Stimulated activated CD4-positive, alpha-beta T cell treated with anti-CD3 and anti-CD28 coated beads, Interleukin-1b, Interleukin-23, amount 100 ng/mL, for 24 hours (primary cell): Measurements from ENCODE around the gene ODAM.
"Not testable (repeated sequence)": the region's sequence is repeated elsewhere in the genome, so short reads cannot be mapped to it uniquely, and the experiment has no call there.

Experiments used
- DNase-seq, 4 experiments: peaks; one replicate each; pipeline ENCODE4 v3.0.0-alpha.2; 2020; ENCODE audit warnings: low read depth in 4 of 4, low spot score in 1 of 4

Gene ODAM

DNA sequence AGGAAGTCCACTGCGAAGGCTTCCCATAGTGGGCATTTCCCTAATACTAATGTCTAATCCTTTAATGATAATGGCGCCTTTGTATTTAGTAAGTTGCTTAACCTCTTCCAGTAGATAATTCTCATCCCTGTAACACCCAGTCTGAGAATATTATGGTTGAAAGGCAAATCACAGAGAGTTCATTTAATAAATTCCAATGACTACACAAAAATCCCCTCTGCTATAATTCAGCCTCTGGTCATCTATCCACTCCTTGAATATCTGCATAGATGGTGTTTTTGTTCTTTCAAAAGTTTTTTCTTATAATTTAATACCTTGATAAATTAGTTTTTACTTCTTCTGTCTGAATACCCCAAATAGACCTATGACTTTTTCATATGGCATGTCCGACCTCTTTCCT lies 25.9 kb downstream of the ODAM start:
- DNase-seq: not testable (repeated sequence)

DNA sequence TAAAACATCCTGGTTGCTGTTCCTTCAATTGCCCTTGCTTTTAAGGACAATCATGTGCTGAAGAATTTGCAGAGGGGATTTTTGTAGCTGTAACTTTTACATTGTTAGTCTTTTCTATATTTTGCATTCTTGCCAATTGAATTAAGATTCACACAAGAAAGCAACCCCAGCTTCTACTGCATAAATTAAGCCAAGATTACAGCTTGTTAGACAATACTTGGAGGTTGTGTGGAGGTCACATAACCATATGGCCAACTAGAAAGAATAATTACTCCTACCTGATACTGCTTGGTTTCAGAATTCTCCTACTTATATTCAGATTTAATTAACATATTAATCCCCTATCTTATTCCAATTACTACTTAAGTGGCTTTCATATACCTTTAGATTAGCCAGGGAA lies 26.3 kb downstream of the ODAM start:
- DNase-seq: not testable (repeated sequence)

DNA sequence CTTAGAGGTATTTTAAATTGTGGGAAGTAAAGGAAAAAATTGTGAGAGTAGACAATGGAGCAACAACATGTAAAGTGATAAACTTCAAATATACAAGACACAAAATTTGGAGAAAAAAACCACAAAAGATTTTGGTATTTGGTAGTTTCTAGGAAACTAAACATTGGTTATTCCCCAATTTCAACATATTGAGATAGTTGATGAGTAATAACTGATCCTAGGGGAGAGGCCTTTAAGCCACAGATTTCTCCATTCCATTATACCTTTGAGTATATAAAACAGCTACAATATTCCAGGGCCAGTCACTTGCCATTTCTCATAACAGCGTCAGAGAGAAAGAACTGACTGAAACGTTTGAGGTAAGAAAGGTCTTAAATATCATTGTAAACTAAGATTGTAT lies 30.3 kb downstream of the ODAM start, which contains the start of gene FDCSP:
FDCSP (plus strand) TSS at position 301 of the 400 bp plus-strand sequence. CDS start 5,071 bp downstream, outside the sequence.
- no peak for DNase-seq

DNA sequence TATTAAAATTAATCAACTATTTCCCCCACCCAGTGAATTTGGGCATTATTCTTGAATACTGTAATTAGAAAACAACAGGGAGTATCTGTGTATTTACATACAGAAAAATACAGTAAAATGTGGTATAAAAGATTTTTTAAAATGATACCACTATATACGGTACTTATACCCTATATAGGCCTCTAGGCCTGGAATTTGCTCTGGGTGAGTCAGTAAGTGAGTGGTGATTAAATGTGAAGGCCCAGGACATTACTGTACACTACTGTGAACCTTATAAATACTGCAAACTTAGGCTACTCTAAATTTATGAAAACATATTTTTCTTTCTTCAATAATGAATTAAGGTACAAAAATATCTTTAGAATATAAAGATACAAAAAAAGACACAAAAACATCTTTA lies 40.6 kb downstream of the ODAM start:
- no peak for DNase-seq

DNA sequence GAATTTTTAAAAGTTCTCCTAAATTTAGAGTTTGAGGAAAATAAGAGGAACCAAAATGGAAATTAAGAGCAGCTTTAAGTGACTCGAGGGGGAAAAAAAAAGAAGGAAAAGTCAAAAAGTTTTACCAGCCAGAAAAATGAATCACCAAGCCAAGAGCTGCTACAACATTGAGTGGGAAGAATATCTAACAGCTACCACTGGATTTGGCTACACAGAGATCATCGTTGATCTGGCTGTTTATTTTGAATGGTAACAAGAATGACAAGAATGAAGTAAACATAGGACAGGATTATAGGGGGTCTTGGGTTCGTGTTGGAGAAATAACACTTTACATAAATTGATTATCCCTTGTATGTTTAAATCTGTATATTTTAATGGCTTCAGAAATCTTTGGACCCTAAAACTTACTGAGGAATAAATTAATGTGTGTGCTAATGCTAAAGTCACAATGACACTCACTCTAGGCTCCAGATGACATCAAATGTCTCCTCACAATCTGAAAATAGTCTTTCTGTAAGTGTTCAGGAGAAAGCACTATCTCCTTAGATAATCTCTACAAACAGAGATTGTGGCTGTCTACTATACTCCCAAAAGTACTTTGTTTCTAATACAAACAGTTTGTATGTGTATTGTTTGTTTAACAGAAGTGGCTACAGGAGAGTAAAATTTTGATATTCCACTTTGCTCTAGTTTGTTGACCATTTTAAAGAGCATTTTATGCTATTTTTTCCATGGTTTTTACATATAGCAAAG lies 43.8 kb downstream of the ODAM start:
- DNase-seq: no peak

DNA sequence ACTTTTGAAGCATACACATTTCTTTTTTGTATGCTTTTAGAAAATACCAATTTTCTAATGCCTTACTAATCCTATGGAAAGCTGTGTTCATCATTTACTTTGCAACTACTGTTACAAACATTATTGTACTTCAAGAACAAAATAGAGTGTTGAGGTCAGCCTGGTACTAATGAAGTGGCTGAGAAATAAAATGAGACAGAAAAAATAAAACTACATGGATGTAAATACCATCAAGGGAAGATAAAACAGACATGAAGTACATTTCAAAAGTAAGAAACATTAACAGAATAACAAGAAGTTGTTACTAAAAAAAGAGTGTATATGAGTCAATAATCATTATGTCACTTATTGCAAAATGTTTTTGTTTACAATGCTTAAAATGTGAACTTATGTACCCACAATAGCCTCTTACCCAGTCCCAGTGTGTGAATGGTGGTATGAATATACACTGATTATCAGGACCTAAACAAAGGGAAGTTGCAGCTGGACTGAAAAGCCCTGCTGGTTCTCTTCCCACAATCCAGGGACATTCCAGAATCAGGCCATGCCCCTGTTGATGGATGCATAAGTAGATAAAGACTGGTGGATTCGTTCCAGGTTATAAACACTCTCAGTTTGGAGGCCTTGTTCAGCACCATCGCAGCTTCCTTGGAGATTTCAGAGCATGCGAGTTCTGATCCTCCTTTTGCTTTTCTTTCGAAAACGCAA lies 44.5 kb downstream of the ODAM start:
- no peak for DNase-seq

DNA sequence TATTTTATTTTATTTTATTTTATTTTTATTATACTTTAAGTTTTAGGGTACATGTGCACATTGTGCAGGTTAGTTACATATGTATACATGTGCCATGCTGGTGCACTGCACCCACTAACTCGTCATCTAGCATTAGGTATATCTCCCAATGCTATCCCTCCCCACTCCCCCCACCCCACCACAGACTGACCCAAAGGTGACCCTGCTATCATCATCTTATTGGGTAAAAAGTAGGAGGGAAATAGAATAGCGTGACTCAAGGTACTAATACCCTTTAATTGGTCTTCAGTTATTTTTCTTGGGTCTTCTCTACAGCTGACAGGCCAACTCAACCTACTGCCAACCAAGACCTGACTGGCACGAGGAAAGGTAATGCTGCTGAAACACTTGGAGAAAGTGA lies 46.8 kb downstream of the ODAM start, which contains the start of gene CSN3:
CSN3 (plus strand) TSS at position 301 of the 400 bp plus-strand sequence. CDS start 2,223 bp downstream, outside the sequence.
- DNase-seq: not testable (repeated sequence)

DNA sequence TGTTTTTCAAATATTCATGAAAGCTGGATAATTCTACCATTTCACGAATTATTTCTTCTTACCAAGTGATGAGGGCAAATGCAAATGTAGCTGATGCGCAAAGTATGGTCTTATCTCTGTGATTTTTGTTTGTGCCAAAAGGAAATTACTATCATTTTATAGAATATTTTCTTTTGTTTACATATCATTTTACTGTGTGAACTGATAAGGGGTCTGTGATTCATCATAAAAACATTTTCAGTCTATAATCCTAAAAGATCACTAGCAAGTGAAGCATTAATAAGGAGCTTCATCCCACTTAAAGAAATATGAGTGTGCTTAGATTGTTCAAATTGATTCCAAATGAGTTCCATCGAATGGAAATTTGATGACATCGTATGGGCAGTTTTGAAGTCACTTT lies 47.6 kb downstream of the ODAM start:
- DNase-seq: no peak

DNA sequence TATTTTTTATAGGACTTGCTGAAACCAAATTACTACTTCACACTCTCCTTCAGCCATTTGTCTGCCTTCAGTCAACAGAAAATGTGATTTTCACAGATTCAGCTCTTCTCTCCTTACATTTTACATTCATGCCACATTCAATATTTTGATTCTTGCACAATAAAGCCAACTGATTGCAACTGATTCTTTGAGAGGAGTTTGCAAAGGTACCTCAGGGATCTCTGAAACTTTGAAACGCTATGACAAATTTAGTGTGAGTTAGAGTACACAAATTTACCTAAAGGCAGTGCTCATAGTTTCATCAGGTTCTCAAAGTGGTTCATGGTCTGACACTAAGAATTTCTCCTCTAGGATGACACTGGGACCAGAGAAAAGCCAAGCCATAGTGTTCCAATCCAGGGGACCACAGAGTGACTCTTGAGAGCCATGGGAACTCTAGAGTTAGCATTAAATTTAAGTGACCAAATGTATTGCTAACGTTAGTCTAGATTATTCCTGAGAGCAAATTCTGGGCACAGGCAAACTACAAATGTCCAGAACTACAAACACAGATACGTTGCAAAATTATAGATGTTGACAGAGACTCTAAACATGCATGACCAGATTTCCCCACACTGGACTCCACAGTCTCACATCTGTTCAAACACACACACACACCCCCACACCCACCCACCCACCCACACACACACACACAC lies 55.9 kb downstream of the ODAM start:
- no peak for DNase-seq

DNA sequence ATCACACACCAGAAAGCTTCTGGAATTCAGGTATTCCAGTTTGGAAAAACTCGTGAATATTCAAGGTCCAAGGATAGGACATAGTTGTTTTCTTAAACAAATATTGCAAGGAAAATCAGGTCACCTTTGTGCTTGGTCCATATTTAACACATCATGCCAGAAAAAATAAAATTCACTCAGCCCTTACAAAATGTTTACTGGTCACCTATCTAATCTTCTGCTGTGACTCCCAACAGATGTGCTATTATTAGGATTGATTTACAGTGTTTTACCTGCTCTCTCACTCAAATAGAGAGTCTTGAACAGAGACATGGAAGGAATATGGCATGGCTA lies 56.4 kb downstream of the ODAM start:
- no peak for DNase-seq
